NCI-H2107 (cell line): ENCODE results near the gene ERVK3-1.
"Not testable (repeated sequence)": the region's sequence is repeated elsewhere in the genome, so short reads cannot be mapped to it uniquely, and the experiment has no call there.

Experiments used
- DNase-seq: peaks from one replicate; lab custom pipeline; 2025; lab: John Stamatoyannopoulos, UW

Gene ERVK3-1

DNA sequence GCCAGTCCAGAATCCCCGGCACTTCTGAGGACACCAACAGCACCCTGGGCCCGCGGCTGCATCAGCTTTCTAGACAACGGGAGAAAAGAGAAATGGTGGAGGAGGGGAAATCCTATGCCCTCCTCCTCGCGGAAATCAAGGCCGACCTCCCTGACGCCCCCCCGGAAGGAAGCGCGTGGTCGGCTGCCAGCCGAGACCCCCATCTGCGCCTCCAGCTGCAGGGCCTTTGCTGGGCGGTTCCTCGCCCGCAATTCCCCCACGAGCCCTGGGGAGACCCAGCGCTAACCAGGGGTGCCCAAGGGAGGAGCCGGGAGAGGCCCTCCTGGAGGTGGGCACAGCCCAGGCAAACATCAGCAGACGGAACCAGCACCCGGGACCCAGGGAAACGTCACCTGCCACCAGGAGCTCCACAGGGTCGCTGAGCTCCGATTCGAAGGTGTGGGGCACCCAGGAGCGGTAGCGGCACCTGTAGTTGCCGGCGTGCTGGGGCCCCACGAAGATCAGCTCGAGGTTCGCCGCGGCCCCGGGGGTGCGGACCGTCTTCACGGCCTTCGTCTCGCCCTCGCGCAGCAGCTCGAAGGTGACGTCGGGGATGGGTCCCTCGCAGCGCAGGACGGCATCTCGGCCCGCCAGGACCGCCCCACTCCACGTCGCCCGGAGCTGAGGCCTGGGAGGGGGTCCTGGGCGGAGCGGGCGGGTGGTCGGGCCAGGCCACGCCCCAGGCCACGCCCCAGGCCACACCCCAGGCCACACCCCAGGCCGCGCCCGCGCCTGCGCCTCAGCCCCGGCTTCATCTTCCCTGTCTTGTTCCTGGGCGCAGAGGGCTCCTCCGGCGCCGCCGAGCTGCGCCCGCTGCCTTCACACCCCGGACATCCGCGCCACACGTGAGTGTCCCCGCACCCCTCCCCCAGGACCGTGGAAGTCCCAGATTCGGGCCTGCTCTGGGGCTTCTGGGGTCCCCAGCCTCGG, 42.1 kb downstream of the ERVK3-1 start:
- DNase-seq: peak; percentile 32

DNA sequence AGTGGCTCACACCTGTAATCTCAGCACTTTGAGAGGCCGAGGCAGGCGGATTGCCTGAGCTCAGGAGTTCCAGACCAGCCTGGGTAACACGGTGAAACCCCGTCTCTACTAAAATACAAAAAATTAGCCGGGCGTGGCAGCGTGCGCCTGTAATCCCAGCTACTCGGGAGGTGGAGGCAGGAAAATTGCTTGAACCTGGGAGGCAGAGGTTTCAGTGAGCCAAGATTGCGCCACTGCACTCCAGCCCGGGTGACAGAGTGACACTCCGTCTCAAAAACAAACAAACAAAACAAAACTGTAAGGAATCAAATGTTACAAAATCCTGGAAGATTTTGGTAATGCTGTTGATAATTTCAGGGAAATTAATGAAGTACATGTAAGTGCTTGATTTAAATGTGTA, 42.9 kb downstream of the ERVK3-1 start:
- not testable (repeated sequence) for DNase-seq

DNA sequence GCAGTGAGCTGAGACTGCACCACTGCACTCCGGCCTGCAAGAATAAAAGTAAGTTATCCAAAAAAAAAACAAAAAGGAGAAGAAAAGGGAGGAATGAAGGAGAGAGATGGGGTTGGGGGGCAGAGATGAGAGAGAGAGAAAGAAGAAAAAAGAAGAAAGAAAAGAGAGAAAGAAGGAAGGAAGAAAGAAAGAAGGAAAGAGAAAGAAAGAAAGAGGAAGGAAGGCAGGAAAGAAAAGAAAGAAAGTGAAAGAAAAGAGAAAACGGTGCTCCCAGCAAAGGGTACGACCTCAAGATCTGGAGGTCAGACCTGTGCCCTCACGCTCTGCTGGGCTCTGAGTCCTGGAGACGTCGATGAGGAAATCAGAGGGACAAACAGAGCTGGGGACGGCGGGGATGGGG, 44.4 kb downstream of the ERVK3-1 start:
- DNase-seq: no peak

DNA sequence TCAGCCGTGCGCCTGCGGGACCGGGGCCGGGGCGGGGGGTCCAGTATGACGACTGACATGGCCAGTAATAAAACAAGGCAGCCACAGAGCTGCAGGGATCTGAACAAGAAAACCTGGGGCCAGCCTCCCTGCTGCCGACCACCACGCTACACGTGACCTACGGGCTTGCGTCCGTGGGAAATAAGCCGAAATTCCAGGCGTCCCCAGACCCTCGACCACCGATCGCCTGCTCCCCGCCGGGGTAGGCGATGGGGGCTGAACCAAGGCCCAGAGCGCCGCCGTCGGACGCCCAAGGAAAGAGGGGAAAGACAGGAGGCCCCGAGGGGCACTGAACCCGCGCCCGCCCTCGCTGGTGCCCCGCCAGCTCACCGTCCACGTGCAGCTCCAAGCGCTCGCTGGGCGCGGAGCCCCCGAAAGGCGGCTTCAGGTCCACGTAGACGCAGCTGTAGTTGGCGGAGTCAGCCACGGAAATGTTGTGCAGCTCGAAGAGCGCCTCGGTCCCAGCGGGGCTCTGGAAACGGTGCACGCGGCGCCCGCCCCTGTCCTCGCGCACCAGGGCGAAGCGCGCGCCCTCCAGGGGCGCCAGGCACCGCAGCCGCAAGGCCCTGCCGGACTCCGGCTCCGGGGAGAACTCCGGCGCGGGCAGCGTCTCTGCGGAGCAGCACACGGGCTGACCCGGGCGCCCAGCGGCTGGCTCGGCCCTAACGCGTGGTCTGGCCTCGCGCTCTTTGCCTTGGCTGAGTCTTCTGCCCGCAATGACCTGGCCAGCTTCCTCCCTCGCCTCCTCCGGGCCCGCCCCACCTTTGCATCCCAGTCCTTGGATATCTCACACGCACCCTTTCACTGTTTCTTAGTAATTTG, 45.1 kb downstream of the ERVK3-1 start:
- DNase-seq: no peak

DNA sequence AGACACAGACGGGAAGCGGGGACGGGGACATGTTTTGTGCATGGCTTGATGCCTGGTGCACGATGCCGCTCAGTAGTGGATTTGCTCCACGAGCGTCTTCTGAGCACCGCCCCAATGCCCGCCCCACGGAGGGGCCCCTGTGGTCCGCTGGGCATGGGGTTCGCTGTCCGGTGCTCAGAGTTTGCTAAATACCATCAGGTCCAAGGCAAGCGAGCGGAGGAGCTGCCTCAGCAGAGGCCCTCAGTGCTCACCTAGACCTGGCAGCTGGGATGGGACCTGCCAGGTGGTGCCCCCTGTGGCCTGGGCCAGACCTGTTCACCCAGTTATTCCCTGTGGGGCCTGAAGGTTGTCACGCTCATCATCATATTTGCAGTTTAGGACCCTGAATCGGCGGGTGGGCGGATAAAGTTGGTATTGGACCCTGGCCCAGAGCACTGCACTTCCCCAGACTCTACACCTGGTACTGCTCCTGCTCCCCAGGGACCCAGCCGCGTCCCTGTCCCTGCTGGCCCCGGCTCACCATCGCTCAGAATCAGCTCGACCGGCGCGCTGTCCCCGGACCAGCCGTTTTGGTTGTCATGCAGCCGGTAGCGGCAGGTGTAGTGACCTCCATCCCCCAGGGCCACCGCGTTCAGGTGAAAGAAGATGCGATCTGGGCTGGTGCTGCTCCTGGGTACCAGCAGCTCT, 45.8 kb downstream of the ERVK3-1 start:
- DNase-seq: no peak

DNA sequence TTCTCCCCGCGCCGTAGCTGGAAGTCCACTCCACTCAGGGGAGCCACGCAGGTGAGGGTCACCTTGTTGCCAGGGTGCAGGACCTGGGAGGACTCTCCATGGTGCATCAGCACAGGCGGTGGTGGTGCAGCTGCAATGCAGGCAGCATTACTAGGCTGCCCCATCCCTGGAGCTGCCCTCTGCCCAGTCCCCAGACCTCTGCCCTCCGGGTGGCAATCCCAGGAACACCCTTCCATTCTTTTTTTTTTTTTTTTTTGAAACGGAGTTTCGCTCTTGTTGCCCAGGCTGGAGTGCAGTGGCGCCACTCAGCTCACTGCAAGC, 46.3 kb downstream of the ERVK3-1 start:
- no peak for DNase-seq

DNA sequence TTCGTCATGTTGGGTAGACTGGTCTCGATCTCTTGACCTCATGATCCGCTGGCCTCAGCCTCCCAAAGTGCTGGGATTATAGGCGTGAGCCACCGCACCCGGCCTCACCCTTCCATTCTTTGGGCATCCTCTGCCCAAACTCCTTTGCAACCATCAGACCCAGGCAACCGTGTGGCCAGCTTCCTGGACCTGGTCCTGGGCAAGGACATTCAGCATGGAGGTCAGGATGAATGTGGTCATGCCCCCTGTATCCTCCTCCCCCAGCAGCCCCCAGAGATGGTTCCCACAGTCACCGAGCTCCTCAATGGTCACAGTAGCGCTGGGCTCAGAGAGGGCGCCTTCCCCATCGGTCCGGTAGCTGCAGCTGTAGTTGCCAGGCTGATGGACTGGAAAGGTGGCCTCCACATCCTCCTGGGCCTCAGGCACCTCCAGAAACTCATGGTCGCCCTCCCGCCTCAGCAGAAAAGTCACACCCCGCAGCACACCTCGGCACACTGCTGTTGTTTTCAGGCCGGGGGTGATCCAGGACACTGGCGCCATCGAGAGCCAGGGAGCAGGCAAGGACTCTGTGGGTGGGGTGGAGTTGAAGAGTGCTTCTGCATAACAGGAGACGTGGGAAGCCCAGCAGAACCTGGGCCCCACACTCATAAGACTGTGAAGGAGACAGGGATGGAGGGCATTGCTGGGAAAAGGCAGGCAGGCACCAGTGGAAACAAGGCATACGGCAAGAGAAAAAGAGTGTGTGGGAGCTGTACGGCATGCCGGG, 47.0 kb downstream of the ERVK3-1 start:
- DNase-seq: no peak

DNA sequence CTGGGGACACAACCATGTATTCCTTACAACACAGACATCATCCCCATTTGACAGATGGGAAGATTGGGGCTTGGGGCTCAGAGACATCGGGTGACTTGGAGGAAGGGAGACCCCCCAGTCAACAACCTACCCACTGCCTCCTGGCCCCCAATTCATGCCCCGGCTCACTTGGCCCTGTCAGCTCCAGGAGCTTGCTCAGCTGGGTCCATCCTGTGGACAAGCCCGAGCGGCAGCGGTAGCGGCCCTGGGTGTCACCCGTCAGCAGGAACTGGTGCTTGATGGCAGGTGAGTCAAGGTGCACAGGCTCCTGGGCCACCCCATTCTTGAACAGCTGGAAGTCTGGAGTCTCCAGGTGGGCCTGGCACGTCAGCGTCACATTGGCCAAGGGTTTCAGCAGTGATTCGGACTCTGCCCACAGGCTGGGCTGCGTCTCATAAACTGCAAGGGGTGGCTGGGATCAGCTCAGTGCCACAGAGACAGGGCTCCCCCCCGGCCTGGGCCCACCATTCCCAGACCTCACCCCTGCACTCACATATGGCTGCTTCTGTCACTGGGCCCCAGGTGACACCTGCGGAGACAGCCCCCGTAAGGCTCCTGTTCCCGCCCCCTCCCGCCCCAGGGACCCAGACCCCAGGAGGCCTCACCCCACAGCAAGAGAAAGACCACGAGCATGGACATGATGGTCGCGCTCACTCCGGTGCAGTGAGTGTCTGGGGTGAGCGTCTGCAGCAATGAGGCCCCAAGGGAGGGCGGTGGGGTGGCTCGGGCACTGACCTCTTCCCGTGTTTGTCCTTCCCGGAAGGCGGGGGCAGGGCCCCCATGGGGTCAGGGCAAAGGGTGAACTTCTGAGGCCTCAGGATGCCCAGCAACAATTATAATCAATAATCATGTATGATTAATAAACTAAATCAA, 47.8 kb downstream of the ERVK3-1 start, which contains the start of gene A1BG:
TSS of gene A1BG (minus strand) at position 733 of the 912 bp plus-strand sequence. CDS start at position 678, 55 bp downstream.
- DNase-seq: no peak

DNA sequence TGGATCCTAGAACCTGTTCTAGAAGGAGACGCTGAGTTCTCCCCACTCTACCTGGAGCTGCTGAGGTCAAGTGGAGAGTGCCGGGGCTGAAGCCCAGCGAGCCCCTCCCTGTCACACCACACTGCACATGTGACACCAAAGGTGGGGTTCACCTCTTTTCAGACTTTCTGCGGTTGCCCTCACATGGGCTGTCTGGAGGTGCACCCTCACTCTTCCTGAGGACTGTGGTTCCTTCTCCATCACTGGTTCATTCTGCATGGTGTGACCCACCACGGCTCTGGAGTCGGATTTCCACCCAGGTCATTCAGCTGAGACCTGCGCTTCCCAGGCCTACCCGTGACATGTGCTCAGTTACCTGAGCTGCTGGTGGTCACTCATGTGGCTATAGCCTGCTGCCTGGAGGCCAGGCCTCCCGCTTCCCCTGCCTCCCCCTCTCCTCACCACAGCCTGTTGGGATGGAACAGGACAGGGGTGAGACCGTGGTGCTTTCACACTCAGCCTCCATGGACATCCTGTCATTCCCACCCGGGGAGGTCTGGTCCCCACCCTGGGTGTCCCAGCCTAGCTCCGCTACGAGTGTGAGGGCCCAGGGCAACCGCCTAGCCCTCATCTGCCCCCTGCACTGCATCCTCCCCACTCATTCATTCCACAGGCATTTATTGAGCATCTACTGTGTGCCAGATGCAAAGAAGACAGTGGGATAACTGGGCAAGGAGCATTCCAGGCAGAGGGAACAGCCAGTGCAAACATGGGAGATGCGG, 48.7 kb downstream of the ERVK3-1 start:
- DNase-seq: no peak

DNA sequence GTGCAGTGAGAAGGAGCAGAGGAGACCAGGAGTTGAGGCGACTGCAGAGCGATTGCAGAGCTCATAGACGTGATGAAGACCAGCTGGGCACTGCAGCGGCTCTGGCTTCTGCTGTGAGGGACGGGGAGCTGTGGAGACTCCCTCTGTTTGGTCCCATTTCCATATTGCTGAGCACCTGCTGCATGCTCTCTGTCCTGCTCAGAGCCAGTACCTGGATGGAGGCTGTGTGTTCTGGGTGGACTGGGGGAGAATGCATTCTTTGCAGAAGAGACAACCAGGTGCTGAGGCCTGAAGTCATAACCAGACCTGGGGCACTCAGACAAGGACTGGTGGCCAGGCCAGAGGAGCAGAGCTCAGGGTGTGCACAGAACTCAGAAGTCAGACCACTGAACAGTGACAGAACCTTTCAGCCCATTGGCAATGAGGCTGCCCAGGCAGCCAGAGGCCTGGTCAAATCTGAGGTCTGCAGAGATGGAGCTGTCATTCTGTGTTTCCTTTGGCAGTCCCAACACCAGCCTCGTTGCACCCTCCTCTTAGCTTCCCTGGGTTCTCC, 49.4 kb downstream of the ERVK3-1 start:
- no peak for DNase-seq

DNA sequence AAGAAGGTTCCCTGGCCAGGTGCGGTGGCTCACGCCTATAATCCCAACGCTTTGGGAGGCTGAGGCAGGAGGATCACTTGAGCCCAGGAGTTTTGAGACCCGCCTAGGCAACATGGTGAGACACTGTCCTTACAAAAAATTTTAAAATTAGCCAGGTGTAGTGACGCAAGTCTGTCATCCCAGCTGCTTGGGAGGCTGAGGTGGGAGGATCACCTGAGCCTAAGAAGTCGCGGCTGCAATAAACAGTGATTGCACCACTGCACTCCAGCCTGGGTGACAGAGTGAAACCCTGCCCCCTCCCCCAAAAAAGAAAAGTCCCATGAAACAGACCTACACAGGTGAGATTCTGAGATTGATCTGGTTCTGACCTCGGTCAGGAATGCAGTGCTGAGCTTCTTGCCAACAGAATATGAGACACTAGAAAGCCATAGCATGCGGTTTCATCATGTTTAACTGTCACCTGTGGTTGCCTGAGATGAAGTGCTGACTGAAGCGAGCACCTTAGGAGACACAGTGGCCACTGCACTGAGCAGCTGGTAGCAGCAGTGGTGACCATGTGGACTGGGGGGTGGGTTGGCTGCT, 50.1 kb downstream of the ERVK3-1 start:
- DNase-seq: no peak

DNA sequence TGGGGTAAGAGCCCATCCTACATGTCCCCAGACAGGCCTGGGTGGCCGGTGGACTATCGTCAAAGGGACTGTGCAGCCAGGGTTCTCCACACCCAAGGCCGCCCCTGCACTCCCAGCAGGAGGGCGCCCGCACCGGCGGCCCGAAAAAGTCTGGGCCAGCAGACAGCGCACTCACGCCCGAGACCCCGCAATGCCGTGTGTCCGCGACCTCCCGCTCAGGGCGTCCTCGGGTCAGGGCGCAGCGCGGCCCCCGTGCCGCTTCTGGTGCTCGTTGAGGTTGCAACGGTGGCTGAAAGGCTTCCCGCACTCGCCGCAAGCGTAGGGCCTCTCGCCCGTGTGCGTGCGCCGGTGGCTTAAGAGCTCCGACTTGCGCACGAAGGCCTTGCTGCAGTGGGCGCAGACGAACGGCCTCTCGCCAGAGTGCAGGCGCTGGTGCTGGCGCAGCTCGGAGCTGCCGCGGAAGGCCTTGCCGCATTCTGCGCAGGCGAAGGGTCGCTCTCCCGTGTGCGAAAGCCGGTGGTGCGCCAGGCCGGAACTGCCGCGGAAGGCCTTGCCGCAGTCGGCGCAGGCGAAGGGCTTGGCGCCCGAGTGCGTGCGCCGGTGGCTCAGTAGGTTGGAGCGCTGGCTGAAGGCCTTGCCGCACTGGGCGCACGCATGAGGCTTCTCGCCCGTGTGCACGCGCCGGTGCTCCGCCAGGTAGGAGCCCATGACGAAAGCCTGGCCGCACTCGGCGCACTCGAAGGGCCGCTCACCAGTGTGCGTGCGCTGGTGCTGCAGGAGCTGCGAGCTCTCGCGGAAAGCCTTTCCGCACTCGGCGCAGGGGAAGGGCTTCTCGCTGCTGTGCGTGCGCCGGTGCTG, 51.0 kb downstream of the ERVK3-1 start:
- no peak for DNase-seq

DNA sequence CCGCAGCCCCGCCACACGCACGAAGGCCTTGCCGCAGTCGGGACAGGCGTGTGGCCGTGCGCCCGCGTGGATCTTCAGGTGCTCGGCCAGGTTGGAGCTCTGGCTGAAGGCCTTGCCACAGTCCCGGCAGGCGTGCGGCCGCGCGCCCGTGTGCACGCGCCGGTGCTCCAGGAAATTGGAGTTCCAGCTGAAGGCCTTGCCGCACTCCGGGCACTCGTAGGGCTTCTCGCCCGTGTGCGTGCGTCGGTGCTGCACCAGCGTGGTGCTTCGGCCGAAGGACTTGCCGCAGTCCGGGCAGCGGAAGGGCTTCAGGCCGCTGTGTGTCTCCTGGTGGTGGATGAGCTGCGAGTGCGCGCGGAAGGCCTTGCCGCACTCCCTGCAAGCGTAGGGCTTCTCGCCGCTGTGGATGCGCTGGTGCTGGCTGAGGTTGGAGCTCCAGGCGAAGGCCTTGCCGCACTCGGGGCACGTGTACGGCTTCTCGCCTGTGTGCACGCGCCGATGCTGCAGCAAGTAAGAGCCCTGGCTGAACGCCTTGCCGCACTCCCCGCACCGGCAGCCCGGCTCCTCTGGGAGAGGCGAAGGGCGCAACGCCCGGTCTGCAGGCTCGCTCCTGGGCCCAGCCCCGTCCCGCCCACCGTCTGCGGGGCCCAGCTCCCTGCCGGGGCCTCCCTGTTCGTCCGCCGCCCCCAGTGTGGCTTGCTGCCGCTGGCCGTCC, 51.7 kb downstream of the ERVK3-1 start:
- DNase-seq: no peak

DNA sequence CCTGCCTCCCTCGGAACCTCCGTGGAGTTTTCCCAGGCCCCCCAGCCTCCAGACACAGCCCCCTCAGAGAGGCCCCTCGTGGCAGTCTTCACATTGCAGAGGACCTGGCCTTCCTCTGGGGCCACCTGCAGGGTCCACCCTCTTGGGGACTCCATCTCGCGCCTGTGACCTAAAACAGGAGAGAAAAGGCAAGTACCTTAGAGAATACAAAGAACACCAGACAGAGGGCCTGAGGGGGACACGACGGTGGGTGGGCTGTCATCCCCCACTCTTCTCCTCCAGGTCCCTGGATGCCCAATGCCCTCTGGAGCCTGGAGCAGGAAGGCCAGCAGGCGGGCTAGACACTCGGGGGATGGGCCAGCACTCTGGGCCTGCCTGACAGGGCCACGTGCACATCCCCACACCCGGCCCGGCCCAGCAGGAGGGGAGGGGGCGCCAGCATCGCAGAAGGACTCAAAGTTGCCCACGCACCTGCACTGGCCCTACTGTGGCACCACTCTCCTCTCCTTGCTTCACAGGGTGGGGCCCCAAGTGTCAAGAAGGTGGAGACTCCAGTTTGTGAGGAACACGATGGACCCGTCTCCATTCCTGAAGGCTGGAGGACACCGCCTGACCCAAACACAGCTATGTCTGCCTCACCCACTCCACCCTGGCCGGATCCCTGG, 52.4 kb downstream of the ERVK3-1 start:
- DNase-seq: no peak

DNA sequence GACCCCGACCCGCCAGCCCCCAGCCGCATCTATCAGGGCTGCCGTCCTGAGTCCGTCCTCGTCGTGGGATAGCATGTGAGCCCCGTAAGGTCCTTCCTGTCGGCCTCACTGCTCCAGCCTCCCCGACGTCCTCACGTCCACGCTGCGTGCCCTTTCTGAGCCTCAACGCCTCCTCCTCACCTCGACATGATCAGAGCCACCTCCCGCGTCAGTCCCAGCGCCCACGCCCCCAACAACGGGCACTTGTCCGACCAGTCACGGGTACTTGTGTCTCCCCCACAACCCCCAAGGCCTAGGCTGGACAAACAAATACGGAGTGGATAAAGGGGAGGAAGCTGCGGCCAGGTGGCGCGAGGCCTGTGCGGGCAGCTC, 56.7 kb downstream of the ERVK3-1 start:
- no peak for DNase-seq

DNA sequence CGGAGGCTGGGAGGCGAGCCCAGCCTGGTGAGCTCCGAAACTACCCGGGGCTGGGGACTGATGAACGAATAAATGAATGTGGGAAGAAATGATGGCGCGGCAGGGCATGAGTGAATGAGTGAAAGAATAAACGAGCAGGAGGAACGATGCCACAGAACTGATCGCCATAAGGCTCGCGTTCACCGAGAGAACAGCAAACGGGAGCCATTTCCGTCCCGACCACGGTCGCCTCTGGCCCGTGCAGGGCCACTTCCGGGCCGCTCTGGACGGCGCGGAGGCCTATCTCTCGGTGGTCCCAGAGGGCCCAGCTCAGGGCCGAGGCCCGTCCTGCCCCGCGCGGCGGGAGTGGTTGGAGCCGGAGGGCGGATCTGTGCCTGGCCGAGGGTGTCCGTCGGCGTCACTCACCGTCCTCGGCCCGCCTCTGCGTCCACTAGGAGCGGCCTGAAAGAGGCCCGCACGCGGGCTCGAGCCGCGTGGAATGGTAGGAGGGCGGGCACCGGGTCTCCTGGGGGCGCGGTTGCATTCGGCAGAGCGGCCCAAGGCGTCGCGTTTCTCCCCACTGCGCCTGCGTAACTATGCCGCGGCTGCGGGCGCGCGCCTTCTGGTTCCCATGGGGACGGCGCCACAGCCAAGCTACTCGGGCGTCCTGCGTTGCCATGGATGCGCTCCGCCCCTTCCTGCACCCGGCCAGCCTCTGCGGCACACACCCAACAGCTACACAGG, 57.3 kb downstream of the ERVK3-1 start, which contains the start of gene ZNF497:
TSS of gene ZNF497 (minus strand) at position 480 of the 723 bp plus-strand sequence. CDS start 5,116 bp downstream, outside the sequence.
- peak; percentile 93 for DNase-seq
